Keratinocyte (primary cell): ENCODE results near the gene ZNF74.

ENCODE experiments used
- EZH2 ChIP-seq: IDR thresholded peaks from one replicate; pipeline ENCODE4 v1.6.1; 2012; ENCODE audit warnings: inconsistent platforms, mild to moderate bottlenecking, low read length, moderate library complexity
- TF ChIP-seq, protein P1 (sequence below), 3 experiments: IDR thresholded peaks in 1 of 3; conservative IDR thresholded peaks in 1 of 3; optimal IDR thresholded peaks in 1 of 3; 2 replicates in 2 of 3; 3 replicates in 1 of 3; pipeline versions ENCODE3 to v1.5.1; 2011; ENCODE audit warnings: low read length in 3 of 3, mild to moderate bottlenecking in 3 of 3, moderate library complexity in 2 of 3, control low read depth in 1 of 3, inconsistent platforms in 1 of 3; ENCODE audit not compliant: insufficient read depth in 2 of 3; ENCODE audit errors: extremely low read depth in 1 of 3

DNA sequence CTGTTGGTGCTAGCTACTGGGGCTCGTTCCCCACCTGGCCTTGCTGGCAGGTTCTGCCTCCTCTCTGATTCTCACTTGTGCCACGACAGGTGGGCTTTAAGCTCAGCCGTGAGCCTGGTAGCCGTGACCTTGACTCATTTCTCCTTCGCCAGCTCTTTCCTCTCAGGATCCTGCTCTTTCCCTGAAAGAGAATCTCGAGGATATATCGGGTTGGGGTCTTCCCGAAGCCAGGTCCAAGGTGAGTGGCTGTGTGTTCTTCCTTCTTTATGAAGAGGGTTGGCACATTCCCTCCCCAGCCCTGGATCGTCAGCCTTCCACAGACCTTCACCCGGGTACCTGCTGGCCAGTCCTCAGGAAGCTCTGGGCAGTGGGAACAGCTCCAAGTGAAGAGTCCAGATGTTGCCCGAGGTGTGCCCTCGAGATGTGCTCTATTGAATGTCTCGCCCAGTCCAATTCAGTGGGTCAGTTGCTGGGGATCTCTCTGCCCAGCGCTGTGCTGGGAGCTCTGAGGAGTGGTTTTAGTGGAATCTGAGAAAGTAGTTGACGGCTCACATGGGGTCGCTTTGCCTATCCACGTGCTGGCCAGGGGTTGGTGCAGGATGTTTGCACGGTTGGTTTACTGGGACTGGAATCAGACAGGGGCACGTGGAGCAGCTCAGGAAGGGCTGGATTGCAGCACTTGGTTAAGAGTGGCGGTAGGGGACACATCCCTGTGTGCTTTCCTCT lies 1.4 kb downstream of the ZNF74 start:
- TF ChIP-seq, protein P1, sequence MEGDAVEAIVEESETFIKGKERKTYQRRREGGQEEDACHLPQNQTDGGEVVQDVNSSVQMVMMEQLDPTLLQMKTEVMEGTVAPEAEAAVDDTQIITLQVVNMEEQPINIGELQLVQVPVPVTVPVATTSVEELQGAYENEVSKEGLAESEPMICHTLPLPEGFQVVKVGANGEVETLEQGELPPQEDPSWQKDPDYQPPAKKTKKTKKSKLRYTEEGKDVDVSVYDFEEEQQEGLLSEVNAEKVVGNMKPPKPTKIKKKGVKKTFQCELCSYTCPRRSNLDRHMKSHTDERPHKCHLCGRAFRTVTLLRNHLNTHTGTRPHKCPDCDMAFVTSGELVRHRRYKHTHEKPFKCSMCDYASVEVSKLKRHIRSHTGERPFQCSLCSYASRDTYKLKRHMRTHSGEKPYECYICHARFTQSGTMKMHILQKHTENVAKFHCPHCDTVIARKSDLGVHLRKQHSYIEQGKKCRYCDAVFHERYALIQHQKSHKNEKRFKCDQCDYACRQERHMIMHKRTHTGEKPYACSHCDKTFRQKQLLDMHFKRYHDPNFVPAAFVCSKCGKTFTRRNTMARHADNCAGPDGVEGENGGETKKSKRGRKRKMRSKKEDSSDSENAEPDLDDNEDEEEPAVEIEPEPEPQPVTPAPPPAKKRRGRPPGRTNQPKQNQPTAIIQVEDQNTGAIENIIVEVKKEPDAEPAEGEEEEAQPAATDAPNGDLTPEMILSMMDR (optimal IDR thresholded peaks at IDR 0.05 in 1 of 3, IDR thresholded peaks at IDR 0.05 in 1 of 3, conservative IDR thresholded peaks at IDR 0.05 in 1 of 3; ENCODE audit: extremely low read depth in 1 of 3, insufficient read depth in 2 of 3, low read length in 3 of 3): no peak
- TF ChIP-seq EZH2: no peak
